ENCODE measurements around the gene INTS12.
A peak's percentile ranks its signal among the peaks of the same experiment; 100 is the strongest.

The INTS12 gene

DNA sequence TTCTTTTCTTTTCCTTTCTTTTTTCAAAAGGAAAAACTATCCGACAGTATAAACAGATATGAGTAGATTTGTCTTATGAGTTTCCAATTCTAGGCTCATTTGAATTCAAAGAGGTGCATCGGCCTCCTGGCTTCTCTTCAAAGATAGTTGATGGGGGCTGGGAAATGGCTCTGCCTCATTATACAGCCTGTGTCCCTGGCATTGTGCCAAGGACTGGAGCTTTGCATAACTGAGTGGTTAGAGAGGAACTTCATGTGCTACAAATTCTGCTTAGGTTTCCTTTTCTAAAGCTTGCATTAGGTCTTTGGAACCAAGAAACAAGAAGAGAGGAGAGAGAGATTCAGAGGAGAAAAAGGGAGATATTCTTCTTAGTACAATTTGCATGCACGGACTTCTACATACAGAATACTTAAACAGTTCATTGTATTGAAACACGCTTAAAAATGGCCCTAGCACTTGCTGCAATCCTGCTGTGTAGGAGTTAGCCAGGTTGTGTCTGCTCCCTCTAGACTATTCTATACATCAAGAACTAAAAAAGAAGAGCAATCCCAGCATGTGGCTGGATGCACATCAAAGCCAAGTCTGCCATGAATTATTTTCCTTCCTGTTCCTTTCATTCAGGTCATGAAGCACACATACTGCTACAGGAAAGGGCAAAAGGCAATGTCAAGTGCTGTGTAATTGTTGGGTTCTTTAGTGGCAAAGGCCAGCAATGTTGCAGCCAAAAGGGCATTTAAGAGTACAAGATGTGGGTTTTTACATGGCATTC lies 70.9 kb downstream of the INTS12 start:
- Histone ChIP-seq H2AFZ (ENCODE audit: low read length) (peak overlapping the region; percentile 61), H3K36me3 (replicated peaks; ENCODE audit: insufficient read depth, low read length) (no peaks in the 10 kb centered on the region), H3K4me2 (ENCODE audit: low read depth, low read length) (peak overlapping the region; percentile 82), H3K27ac (ENCODE audit: low read length) (peak overlapping the region; percentile 82), H3K4me1 (ENCODE audit: low read length) (peaks cover 70% of the 10 kb centered on the region), H3K9me2 (replicated peaks; ENCODE audit: insufficient read depth, low read length) (no peaks in the 10 kb centered on the region), H3F3A (ENCODE audit: insufficient read depth, low read length) (peaks cover 53% of the 10 kb centered on the region), H4K20me1 (ENCODE audit: insufficient read depth, low read length) (no peaks in the 10 kb centered on the region), H3K4me3 (ENCODE audit: low read length) (peak overlapping the region; percentile 52), H3K79me2 (ENCODE audit: low read length) (no peaks in the 10 kb centered on the region), H3K9me3 (replicated peaks; ENCODE audit: insufficient read depth, low read length) (no peaks in the 10 kb centered on the region), H3K27me3 (replicated peaks; ENCODE audit: insufficient read depth, low read length) (no peaks in the 10 kb centered on the region), H3K9ac (ENCODE audit: low read length) (peak overlapping the region; percentile 36; the same call in 1 of the 2 replicates)
- DNase-seq: peak; percentile 94
- no peak for TF ChIP-seq EZH2phosphoT487 (IDR thresholded peaks at IDR 0.05; ENCODE audit: low read length)
- TF ChIP-seq, protein P1, sequence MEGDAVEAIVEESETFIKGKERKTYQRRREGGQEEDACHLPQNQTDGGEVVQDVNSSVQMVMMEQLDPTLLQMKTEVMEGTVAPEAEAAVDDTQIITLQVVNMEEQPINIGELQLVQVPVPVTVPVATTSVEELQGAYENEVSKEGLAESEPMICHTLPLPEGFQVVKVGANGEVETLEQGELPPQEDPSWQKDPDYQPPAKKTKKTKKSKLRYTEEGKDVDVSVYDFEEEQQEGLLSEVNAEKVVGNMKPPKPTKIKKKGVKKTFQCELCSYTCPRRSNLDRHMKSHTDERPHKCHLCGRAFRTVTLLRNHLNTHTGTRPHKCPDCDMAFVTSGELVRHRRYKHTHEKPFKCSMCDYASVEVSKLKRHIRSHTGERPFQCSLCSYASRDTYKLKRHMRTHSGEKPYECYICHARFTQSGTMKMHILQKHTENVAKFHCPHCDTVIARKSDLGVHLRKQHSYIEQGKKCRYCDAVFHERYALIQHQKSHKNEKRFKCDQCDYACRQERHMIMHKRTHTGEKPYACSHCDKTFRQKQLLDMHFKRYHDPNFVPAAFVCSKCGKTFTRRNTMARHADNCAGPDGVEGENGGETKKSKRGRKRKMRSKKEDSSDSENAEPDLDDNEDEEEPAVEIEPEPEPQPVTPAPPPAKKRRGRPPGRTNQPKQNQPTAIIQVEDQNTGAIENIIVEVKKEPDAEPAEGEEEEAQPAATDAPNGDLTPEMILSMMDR (IDR thresholded peaks at IDR 0.05; ENCODE audit: low read length): no peak
- TF ChIP-seq EZH2 (optimal IDR thresholded peaks at IDR 0.05; ENCODE audit: low read depth, low read length): no peak

DNA sequence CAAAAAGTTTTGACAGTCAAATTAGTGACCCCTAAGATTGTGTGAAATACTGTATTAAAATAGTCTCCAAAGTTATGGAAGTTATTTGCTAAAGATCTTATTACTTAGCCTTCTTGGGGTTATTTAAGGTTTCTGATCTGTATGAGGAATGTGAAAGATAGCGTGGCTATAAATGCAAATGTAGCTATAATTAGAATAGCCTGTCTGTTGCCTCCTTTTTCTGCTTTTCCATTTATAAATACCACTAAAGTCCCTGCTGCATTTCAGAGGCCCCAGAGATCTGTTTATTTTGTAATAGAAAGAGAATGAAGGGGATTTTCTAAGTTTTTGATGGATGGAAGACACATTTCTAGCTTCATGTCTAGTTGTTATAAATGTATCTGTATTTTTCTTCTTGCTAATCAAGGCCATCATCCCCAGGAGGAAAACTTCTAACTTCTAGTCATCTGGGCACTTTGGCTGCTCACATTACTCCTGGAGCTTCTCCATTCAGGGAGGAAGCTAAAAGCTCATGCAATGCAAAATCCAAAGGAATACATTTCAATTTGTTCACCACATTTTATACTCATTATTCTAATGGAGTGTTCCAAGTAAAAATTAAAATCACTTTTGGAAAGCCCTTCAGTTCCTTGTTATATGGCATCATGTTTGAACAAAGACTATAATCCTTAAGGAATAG lies 73.9 kb downstream of the INTS12 start:
- peak overlapping the region; percentile 87 for H3K27ac ChIP-seq (ENCODE audit: low read length)
- peaks cover 82% of the 10 kb centered on the region for H3K4me1 ChIP-seq (ENCODE audit: low read length)
- peak overlapping the region; percentile 61 for H3K4me2 ChIP-seq (ENCODE audit: low read depth, low read length)
- H2AFZ ChIP-seq (ENCODE audit: low read length): no peak overlapping the region
- no peaks in the 10 kb centered on the region for H3K27me3 ChIP-seq (replicated peaks; ENCODE audit: insufficient read depth, low read length)
- H3F3A ChIP-seq (ENCODE audit: insufficient read depth, low read length): peaks cover 59% of the 10 kb centered on the region
- peak overlapping the region; percentile 30 for H3K4me3 ChIP-seq (ENCODE audit: low read length)
- H3K9me3 ChIP-seq (replicated peaks; ENCODE audit: insufficient read depth, low read length): no peaks in the 10 kb centered on the region
- no peaks in the 10 kb centered on the region for H3K36me3 ChIP-seq (replicated peaks; ENCODE audit: insufficient read depth, low read length)
- peak overlapping the region; percentile 44 for H3K9ac ChIP-seq (ENCODE audit: low read length)
- H4K20me1 ChIP-seq (ENCODE audit: insufficient read depth, low read length): no peaks in the 10 kb centered on the region
- no peaks in the 10 kb centered on the region for H3K79me2 ChIP-seq (ENCODE audit: low read length)
- peak; percentile 68 for DNase-seq
- no peaks in the 10 kb centered on the region for H3K9me2 ChIP-seq (replicated peaks; ENCODE audit: insufficient read depth, low read length)
- TF ChIP-seq EZH2phosphoT487 (IDR thresholded peaks at IDR 0.05; ENCODE audit: low read length): no peak

DNA sequence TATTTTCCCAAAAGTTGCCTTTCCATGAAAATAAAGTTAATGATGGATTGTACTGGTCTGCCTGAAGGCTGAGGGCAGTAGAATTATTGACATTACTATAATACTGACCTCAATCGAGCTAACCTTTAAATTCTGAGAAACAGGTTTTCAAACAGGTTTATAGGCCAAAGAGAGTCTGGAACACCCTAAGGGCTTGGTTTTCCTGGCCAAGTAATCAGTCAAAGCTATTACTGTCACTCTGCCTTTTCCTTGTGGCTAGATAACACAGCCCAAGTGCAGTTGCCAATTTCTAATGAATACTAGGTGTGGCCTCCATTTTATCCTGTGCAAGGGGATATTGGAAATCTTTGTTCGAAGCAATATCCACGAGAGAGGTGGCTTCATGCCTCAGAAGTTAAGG lies 75.2 kb downstream of the INTS12 start:
- Histone ChIP-seq H4K20me1 (ENCODE audit: insufficient read depth, low read length) (no peaks in the 10 kb centered on the region), H3K4me3 (ENCODE audit: low read length) (no peak overlapping the region), H3K9ac (ENCODE audit: low read length) (no peak overlapping the region), H3K9me2 (replicated peaks; ENCODE audit: insufficient read depth, low read length) (no peaks in the 10 kb centered on the region), H3K4me1 (ENCODE audit: low read length) (peaks cover 69% of the 10 kb centered on the region), H2AFZ (ENCODE audit: low read length) (peak overlapping the region; percentile 35; the same call in 1 of the 2 replicates), H3K9me3 (replicated peaks; ENCODE audit: insufficient read depth, low read length) (no peaks in the 10 kb centered on the region), H3K4me2 (ENCODE audit: low read depth, low read length) (peak overlapping the region; percentile 75), H3K27me3 (replicated peaks; ENCODE audit: insufficient read depth, low read length) (no peaks in the 10 kb centered on the region), H3K36me3 (replicated peaks; ENCODE audit: insufficient read depth, low read length) (no peaks in the 10 kb centered on the region), H3K27ac (ENCODE audit: low read length) (peak overlapping the region; percentile 87; the same call in 1 of the 2 replicates), H3F3A (ENCODE audit: insufficient read depth, low read length) (peaks cover 53% of the 10 kb centered on the region), H3K79me2 (ENCODE audit: low read length) (no peaks in the 10 kb centered on the region)
- TF ChIP-seq, protein P1 (IDR thresholded peaks at IDR 0.05; ENCODE audit: low read length): no peak
- no peak for TF ChIP-seq EZH2phosphoT487 (IDR thresholded peaks at IDR 0.05; ENCODE audit: low read length)
- TF ChIP-seq EZH2 (optimal IDR thresholded peaks at IDR 0.05; ENCODE audit: low read depth, low read length): no peak
- no peak for DNase-seq
